Thyroid gland (tissue), 4 donors: Measurements from ENCODE around the gene CCDC60.

Experiments used
- CTCF ChIP-seq, 6 experiments: fragments of 200-600 bp in 3 of 6; fragments of 450-650 bp in 3 of 6; sonication (generic) in 3 of 6; IDR thresholded peaks; one replicate each; pipeline ENCODE4 v1.5.1; 2016 to 2019; ENCODE audit warnings: antibody characterized with exemption in 6 of 6, mild to moderate bottlenecking in 2 of 6, inconsistent platforms in 1 of 6, moderate library complexity in 1 of 6
- POLR2A ChIP-seq, 2 donors: fragments of 450-650 bp; IDR thresholded peaks; one replicate each; pipeline ENCODE4 v1.6.1; 2017; ENCODE audit warnings: antibody characterized with exemption in 2 of 2, mild to moderate bottlenecking in 2 of 2, moderate library complexity in 1 of 2

- TF ChIP-seq CTCF (IDR thresholded peaks at IDR 0.05) (no peak), POLR2A (IDR thresholded peaks at IDR 0.05) (no peak)
These were observed 6.0 kb downstream of the CCDC60 start for GRCh38 chr12:119340578-119340977.
